Smooth muscle cell (in vitro differentiated cells): ENCODE data around the gene NPM1. TPM values are rescaled to one million over a fixed set of nuclear protein-coding genes. Genes with fewer than 3 reads are reported as not detected.

Experiments
- DNase-seq: peaks from one replicate; lab custom pipeline; 2025; ENCODE audit not compliant: unreplicated experiment; lab: John Stamatoyannopoulos, UW
- H2AFZ ChIP-seq: fragments of 200-600 bp; sonication (generic); 2 replicates; pipeline ENCODE4 v1.6.0; 2016; ENCODE audit warnings: antibody characterized with exemption, low read depth, mild to moderate bottlenecking
- H3F3A ChIP-seq: fragments of 200-600 bp; sonication (generic); 2 replicates; pipeline ENCODE4 v1.6.0; 2017; ENCODE audit warnings: antibody characterized with exemption, low read depth
- H3K27ac ChIP-seq: fragments of 200-600 bp; sonication (generic); 2 replicates; pipeline ENCODE4 v1.5.1; 2016; ENCODE audit warnings: low read depth, mild to moderate bottlenecking
- H3K27me3 ChIP-seq: fragments of 200-600 bp; sonication (generic); 2 replicates; pipeline ENCODE4 v1.6.1; 2016; ENCODE audit warnings: low read depth, mild to moderate bottlenecking
- H3K36me3 ChIP-seq: fragments of 200-600 bp; sonication (generic); 2 replicates; pipeline ENCODE4 v1.5.1; 2016; ENCODE audit warnings: low read depth
- H3K4me1 ChIP-seq: fragments of 200-600 bp; sonication (generic); 2 replicates; pipeline ENCODE4 v1.5.1; 2016; ENCODE audit warnings: low read depth
- H3K4me2 ChIP-seq: fragments of 200-600 bp; sonication (generic); 2 replicates; pipeline ENCODE4 v1.6.0; 2016; ENCODE audit warnings: mild to moderate bottlenecking
- H3K4me3 ChIP-seq: fragments of 200-600 bp; sonication (generic); 2 replicates; pipeline ENCODE4 v1.5.1; 2016; ENCODE audit warnings: mild to moderate bottlenecking
- H3K79me2 ChIP-seq: fragments of 200-600 bp; sonication (generic); 2 replicates; pipeline ENCODE4 v1.6.0; 2016; ENCODE audit warnings: low read depth, mild to moderate bottlenecking
- H3K9ac ChIP-seq: fragments of 200-600 bp; sonication (generic); 2 replicates; pipeline ENCODE4 v1.6.0; 2016; ENCODE audit warnings: low read depth
- H3K9me3 ChIP-seq: fragments of 200-600 bp; sonication (generic); replicated peaks from 2 replicates; pipeline ENCODE4 v1.5.1; 2016; ENCODE audit warnings: low read depth
- H4K20me1 ChIP-seq: fragments of 200-600 bp; sonication (generic); 2 replicates; pipeline ENCODE4 v1.6.0; 2016; ENCODE audit warnings: low read depth
- CTCF ChIP-seq: fragments of 200-600 bp; sonication (generic); IDR thresholded peaks from 2 replicates; pipeline ENCODE4 v1.5.1; 2017; ENCODE audit warnings: borderline replicate concordance, mild to moderate bottlenecking, antibody characterized with exemption; ENCODE audit not compliant: insufficient read depth, poor library complexity, severe bottlenecking
- WGBS: methylation state at CpG from one replicate; pipeline ENCODE4 v1.1.7; 2016; ENCODE audit warnings: low lambda C conversion rate; 5-methylcytosine and 5-hydroxymethylcytosine counted together
- polyA plus RNA-seq: library from polyadenylated mRNA; unstranded; fragments of >200 nt; fragmentation: Nextera tagmentation; extraction: Ambion mirVana; gene quantifications from 2 replicates; pipeline ENCODE4 v1.2.1, GENCODE V29; 2016
- total RNA-seq: library from RNA; depleted of rRNA; stranded (reverse); fragments of >200 nt; gene quantifications from 2 replicates; pipeline ENCODE4 v1.2.3, GENCODE V29; 2014

NPM1 gene
- total and polyA plus RNA-seq, 2 experiments from 2014 or later = 330 to 2,459 TPM

GRCh38 chr5:171447226-171447625 lies 59.6 kb downstream of the NPM1 start:
- Histone ChIP-seq H3K9ac (no peak overlapping the region), H3F3A (no peaks in the 10 kb centered on the region), H3K4me3 (no peak overlapping the region), H3K36me3 (no peaks in the 10 kb centered on the region), H3K79me2 (no peaks in the 10 kb centered on the region), H3K4me2 (no peak overlapping the region), H3K9me3 (no peaks in the 10 kb centered on the region), H4K20me1 (no peaks in the 10 kb centered on the region), H2AFZ (no peak overlapping the region), H3K27ac (no peak overlapping the region), H3K27me3 (no peaks in the 10 kb centered on the region), H3K4me1 (peaks cover 7% of the 10 kb centered on the region)
- no peak for DNase-seq
- TF ChIP-seq CTCF = no peak
- WGBS = 72% methylated on average over 5 of the region's 5 CpGs

- Histone ChIP-seq H3F3A (no peaks in the 10 kb centered on the region), H3K27ac (no peak overlapping the region), H3K9ac (no peak overlapping the region), H3K9me3 (no peaks in the 10 kb centered on the region), H3K79me2 (no peaks in the 10 kb centered on the region), H3K27me3 (no peaks in the 10 kb centered on the region), H2AFZ (no peak overlapping the region), H3K4me3 (no peak overlapping the region), H3K36me3 (no peaks in the 10 kb centered on the region), H4K20me1 (no peaks in the 10 kb centered on the region), H3K4me2 (no peak overlapping the region), H3K4me1 (peaks cover 5% of the 10 kb centered on the region)
- no peak for TF ChIP-seq CTCF
- DNase-seq = no peak
- WGBS = 88% methylated on average over 9 of the region's 10 CpGs
Observed at GRCh38 chr5:171449426-171449825, 61.8 kb downstream of the NPM1 start.

- Histone ChIP-seq H3K27me3 (no peaks in the 10 kb centered on the region), H3K9ac (peak overlapping the region; percentile 98), H3K9me3 (no peaks in the 10 kb centered on the region), H4K20me1 (no peaks in the 10 kb centered on the region), H3K4me1 (peaks cover 5% of the 10 kb centered on the region), H3F3A (no peaks in the 10 kb centered on the region), H3K79me2 (no peaks in the 10 kb centered on the region), H3K4me2 (peak overlapping the region; percentile 89), H3K36me3 (no peaks in the 10 kb centered on the region), H3K27ac (peak overlapping the region; percentile 91), H2AFZ (peak overlapping the region; percentile 92), H3K4me3 (peak overlapping the region; percentile 56)
- 8% methylated on average over 36 of the region's 88 CpGs for WGBS
- TF ChIP-seq CTCF = no peak
- peak; percentile 44 for DNase-seq
Observed at GRCh38 chr5:171450423-171451331, 63.0 kb downstream of the NPM1 start.

GRCh38 chr5:171451421-171451820 lies 63.8 kb downstream of the NPM1 start:
- Histone ChIP-seq H3K9ac (peak overlapping the region; percentile 98), H3K4me3 (peak overlapping the region; percentile 56)

More at GRCh38 chr5:171451421-171451820, 63.8 kb downstream of the NPM1 start:
- Histone ChIP-seq H3K79me2 (no peaks in the 10 kb centered on the region), H4K20me1 (no peaks in the 10 kb centered on the region), H2AFZ (no peak overlapping the region), H3K4me2 (peak overlapping the region; percentile 89), H3K9me3 (no peaks in the 10 kb centered on the region), H3K27ac (no peak overlapping the region), H3K36me3 (no peaks in the 10 kb centered on the region), H3K27me3 (no peaks in the 10 kb centered on the region), H3F3A (no peaks in the 10 kb centered on the region), H3K4me1 (peaks cover 5% of the 10 kb centered on the region)
- no peak for TF ChIP-seq CTCF
- WGBS = 90% methylated on average over 17 of the region's 17 CpGs
- no peak for DNase-seq
